ENCODE results near the gene STK32C.

DNA sequence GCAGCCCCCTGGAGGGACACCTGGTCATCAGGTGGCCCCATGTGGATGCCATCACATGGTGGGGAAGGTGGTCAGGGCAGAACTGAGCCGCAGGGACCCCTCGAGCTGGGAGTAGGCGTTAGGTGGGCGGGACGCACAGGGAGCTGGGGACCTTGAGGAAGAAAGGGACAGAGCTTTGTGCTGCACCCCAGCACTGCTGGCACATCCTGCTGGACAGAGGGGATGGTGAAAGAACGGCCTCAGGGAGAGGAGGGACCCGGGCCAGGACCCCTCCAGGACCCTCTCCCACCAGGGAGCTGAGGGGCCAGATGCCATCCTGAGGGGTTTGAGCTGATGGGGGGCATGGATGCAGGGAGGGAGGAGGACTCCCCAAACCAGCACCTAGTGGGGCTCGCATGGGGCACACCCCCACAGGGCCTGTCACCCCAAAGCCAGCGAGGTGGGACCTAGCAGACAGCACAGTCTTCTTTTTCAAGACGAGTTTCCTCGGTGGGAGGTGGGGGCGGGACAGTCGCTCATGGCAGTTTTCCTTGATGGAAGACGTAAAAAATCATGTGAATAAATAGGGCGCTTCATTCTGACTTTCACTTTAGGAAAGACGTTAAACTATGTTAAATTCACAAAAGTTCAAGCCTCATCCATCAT lies 43.3 kb downstream of the STK32C start:
- TF ChIP-seq, protein P1, sequence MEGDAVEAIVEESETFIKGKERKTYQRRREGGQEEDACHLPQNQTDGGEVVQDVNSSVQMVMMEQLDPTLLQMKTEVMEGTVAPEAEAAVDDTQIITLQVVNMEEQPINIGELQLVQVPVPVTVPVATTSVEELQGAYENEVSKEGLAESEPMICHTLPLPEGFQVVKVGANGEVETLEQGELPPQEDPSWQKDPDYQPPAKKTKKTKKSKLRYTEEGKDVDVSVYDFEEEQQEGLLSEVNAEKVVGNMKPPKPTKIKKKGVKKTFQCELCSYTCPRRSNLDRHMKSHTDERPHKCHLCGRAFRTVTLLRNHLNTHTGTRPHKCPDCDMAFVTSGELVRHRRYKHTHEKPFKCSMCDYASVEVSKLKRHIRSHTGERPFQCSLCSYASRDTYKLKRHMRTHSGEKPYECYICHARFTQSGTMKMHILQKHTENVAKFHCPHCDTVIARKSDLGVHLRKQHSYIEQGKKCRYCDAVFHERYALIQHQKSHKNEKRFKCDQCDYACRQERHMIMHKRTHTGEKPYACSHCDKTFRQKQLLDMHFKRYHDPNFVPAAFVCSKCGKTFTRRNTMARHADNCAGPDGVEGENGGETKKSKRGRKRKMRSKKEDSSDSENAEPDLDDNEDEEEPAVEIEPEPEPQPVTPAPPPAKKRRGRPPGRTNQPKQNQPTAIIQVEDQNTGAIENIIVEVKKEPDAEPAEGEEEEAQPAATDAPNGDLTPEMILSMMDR (IDR thresholded peaks at IDR 0.05) = no peak
- no peak for TF ChIP-seq POLR2A (IDR thresholded peaks at IDR 0.05)
